ENCODE data around the gene RNF141. TPM values are rescaled to one million over a fixed set of nuclear protein-coding genes. Genes with fewer than 3 reads are reported as not detected.
A peak's percentile ranks its signal among the peaks of the same experiment; 100 is the strongest.

Gene RNF141
- total RNA-seq, 1 donor from 2014 or later: 49.3 TPM

DNA sequence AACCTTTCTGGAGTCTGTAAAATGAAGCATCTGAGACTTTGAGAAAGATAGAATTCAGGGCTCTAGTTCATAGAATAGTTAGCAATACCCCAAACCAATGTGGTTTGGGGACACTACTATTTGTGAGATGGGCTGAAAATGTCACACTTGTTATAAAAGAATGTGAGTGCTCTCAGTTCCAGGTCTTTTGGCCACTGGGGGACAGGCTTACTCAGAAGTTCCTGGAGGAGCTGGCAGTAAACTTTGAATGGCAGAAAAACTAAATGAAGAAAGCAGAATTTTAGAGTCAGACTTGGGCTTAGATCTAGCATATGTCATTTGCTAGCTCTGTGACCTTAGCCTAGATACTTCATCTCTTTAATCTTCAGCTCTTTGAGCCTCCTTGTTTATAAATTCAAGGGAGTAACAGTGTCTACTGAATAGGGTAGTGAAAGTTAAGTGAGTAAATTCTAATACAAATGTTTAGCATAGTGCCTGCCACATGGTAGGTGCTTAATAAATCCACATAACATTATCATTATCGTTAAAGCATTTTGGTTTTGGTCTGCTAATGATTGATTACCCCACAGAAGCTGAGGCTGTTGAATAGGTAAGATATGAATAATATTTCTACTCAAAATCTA is 23.8 kb upstream of the RNF141 start:
- TF ChIP-seq CTCF (IDR thresholded peaks at IDR 0.05): peak; percentile 23
- no peak for TF ChIP-seq EZH2phosphoT487 (IDR thresholded peaks at IDR 0.05)
- Histone ChIP-seq H3K4me3 (no peak overlapping the region), H3K27ac (no peak overlapping the region), H3K4me1 (no peaks in the 10 kb centered on the region), H2AFZ (replicated peaks) (no peak overlapping the region), H3K36me3 (no peaks in the 10 kb centered on the region), H3K9ac (no peak overlapping the region), H3K27me3 (no peaks in the 10 kb centered on the region), H3K9me3 (ENCODE audit: low read depth) (no peaks in the 10 kb centered on the region), H3K79me2 (ENCODE audit: low read depth) (no peaks in the 10 kb centered on the region), H3K4me2 (no peak overlapping the region), H4K20me1 (ENCODE audit: low read depth) (no peaks in the 10 kb centered on the region), H3F3A (ENCODE audit: low read depth) (no peaks in the 10 kb centered on the region)
- H3K27ac Mint-ChIP-seq: no peak overlapping the region
- no peaks in the 10 kb centered on the region for H3K27me3 Mint-ChIP-seq (ENCODE audit: insufficient read depth, low read depth)
- no peaks in the 10 kb centered on the region for H3K36me3 Mint-ChIP-seq
- DNase-seq (ENCODE audit: low spot score): no peak
- H3K4me3 Mint-ChIP-seq: no peak overlapping the region
- H3K4me1 Mint-ChIP-seq: no peaks in the 10 kb centered on the region
- H3K9me3 Mint-ChIP-seq: no peaks in the 10 kb centered on the region

DNA sequence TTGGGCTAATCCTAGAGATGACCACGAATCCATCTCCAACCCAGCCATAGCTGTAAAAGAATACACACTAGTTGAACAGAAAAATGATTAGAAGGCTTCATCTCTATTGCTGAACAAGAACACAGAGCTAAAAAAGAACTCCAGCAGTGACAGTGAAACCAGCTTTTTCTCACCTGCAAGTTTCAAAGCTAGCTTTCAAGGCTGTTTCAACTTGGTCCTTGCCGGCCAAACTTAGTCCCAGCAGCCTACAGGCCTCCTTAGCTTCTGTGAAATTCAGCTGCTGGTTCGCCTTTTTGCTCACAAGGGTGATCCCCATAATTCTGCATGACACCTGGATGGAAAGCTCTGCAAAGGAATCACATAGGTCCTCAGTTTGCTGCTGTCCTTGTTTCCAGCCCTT is 23.0 kb upstream of the RNF141 start:
- Histone ChIP-seq H4K20me1 (ENCODE audit: low read depth) (no peaks in the 10 kb centered on the region), H3K9ac (no peak overlapping the region), H3F3A (ENCODE audit: low read depth) (no peaks in the 10 kb centered on the region), H3K4me3 (no peak overlapping the region), H3K9me3 (ENCODE audit: low read depth) (no peaks in the 10 kb centered on the region), H3K79me2 (ENCODE audit: low read depth) (no peaks in the 10 kb centered on the region), H3K36me3 (no peaks in the 10 kb centered on the region), H3K27ac (no peak overlapping the region), H3K27me3 (no peaks in the 10 kb centered on the region), H3K4me1 (no peaks in the 10 kb centered on the region), H2AFZ (replicated peaks) (no peak overlapping the region), H3K4me2 (no peak overlapping the region)
- Mint-ChIP-seq H3K4me1 (no peaks in the 10 kb centered on the region), H3K9me3 (no peaks in the 10 kb centered on the region), H3K27ac (no peak overlapping the region), H3K4me3 (no peak overlapping the region), H3K36me3 (no peaks in the 10 kb centered on the region), H3K27me3 (ENCODE audit: insufficient read depth, low read depth) (no peaks in the 10 kb centered on the region)
- TF ChIP-seq CTCF (IDR thresholded peaks at IDR 0.05) (no peak), EZH2 (IDR thresholded peaks at IDR 0.05) (no peak), EZH2phosphoT487 (IDR thresholded peaks at IDR 0.05) (no peak)
- DNase-seq (ENCODE audit: low spot score): no peak

GRCh38 chr11:10561947-10562346 is 21.0 kb upstream of the RNF141 start:
- H3K27ac ChIP-seq: no peak overlapping the region
- H3K9me3 ChIP-seq (ENCODE audit: low read depth): no peaks in the 10 kb centered on the region
- no peaks in the 10 kb centered on the region for H3K36me3 Mint-ChIP-seq
- no peak overlapping the region for H3K27ac Mint-ChIP-seq
- no peaks in the 10 kb centered on the region for H3K9me3 Mint-ChIP-seq
- H3K4me3 ChIP-seq: no peak overlapping the region
- H3K4me1 ChIP-seq: no peaks in the 10 kb centered on the region
- H4K20me1 ChIP-seq (ENCODE audit: low read depth): no peaks in the 10 kb centered on the region
- no peak overlapping the region for H2AFZ ChIP-seq (replicated peaks)
- H3K4me1 Mint-ChIP-seq: no peaks in the 10 kb centered on the region
- H3K4me2 ChIP-seq: no peak overlapping the region
- H3K79me2 ChIP-seq (ENCODE audit: low read depth): no peaks in the 10 kb centered on the region
- no peak overlapping the region for H3K9ac ChIP-seq
- no peaks in the 10 kb centered on the region for H3F3A ChIP-seq (ENCODE audit: low read depth)
- H3K36me3 ChIP-seq: no peaks in the 10 kb centered on the region
- no peak for DNase-seq (ENCODE audit: low spot score)
- no peaks in the 10 kb centered on the region for H3K27me3 Mint-ChIP-seq (ENCODE audit: insufficient read depth, low read depth)
- no peak overlapping the region for H3K4me3 Mint-ChIP-seq
- H3K27me3 ChIP-seq: no peaks in the 10 kb centered on the region
- TF ChIP-seq CTCF (IDR thresholded peaks at IDR 0.05) (no peak), EZH2 (IDR thresholded peaks at IDR 0.05) (no peak), EZH2phosphoT487 (IDR thresholded peaks at IDR 0.05) (no peak)

All from neural progenitor cell (in vitro differentiated cells).